NCI-H2227 treated with DMSO at 0.1 percent for 48 hours (cell line): ENCODE results near the gene TBC1D24.
"Not testable (repeated sequence)": the region's sequence is repeated elsewhere in the genome, so short reads cannot be mapped to it uniquely, and the experiment has no call there.

Experiments used
- DNase-seq: peaks from one replicate; lab custom pipeline; 2025; lab: John Stamatoyannopoulos, UW

The TBC1D24 gene

GRCh38 chr16:2532494-2533141 lies 57.7 kb downstream of the TBC1D24 start:
- peak; percentile 67 for DNase-seq

DNA sequence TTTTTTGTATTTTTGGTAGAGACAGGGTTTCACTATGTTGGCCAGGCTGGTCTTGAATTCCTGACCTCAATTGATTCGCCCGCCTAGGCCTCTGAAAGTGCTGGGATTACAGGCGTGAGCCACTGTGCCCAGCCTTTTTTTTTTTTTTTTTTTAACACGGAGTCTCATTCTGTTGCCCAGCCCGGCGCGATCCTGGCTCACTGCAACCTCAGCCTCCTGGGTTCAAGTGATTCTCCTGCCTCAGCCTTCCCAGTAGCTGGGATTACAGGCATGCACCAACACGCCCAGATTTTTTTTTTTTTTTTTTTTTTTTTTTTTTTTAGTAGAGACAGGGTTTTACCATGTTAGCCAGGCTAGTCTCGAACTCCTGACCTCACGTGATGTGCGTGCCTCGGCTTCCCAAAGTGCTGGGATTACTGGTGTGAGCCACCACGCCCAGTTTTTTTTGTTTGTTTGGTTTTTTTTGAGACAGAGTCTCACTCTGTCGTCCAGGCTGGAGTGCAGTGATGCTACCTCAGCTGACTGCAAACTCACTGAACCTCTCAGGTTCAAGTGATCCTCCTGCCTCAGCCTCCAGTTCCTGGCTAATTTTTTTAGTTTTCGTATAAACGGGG lies 58.3 kb downstream of the TBC1D24 start:
- not testable (repeated sequence) for DNase-seq

DNA sequence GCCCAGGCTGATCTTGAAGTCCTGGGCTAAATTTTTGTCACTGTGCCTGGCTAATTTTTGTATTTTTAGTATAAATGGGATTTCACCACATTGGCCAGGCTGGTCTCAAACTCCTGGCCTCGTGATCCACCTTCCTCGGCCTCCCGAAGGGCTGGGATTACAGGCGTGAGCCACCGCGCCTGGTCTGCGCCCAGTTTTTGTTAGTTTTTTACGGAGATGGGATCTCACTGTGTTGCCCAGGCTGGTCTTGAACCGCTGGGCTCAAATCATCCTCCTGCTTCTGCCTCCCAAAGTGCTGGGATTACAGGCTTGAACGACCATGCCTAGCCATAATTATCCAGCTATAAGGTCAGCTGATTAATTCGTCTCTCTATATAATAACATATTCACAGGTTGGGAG lies 59.0 kb downstream of the TBC1D24 start:
- DNase-seq: no peak

GRCh38 chr16:2534335-2534734 lies 59.4 kb downstream of the TBC1D24 start:
- not testable (repeated sequence) for DNase-seq

DNA sequence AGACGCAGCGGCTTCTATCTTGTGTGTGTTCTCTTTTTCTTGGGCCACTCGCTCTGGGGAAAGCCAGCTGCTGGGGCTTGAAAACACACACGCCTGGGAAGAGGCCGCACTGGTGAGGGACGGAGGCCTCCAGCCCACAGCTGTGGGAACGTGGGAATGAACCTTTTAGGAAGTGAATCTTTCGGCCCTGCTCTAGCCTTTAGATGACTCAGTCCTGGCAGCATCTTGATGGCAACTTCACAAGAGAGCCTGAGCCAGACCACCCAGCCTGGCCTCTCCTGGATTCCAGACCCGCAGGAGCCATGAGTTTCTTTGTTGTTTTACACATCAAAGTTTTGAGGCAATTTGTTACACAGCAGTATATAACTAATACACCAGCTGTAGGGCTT lies 60.7 kb downstream of the TBC1D24 start:
- no peak for DNase-seq

- peak; percentile 90 for DNase-seq
These were observed 62.8 kb downstream of the TBC1D24 start, which contains the start of gene PDPK1 for GRCh38 chr16:2537451-2538379. Gene PDPK1 (plus strand): TSS chr16:2538021. CDS start chr16:2538113, 92 bp downstream.

DNA sequence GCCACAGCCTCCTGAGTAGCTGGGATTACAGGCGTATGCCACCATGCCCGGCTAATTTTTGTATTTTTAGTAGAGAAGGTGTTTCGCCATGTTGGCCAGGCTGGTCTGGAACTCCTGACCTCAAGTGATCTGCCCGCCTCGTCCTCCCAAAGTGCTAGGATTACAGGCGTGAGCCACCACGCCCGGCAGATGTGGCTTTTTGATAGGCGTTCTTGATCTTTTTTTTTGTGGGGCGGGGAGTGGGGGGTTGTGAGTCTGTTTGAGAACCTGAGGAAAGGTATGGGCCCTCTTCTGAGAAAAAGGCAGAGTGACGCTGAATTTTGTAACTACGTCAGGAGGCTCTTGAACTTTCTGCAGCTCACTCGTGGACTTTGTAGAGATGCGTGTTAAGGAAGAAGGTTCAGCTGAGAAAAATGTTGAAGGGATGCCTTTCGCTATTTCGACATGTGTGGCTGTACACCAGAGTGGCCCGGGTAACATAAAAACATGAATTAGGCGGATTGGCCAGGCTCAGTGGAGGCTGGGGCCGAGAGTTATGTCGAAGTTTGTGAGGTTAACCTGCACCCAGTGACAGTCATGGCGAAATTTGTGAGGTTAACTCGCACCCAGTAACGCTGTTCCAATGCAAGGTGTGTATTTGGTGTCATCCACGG lies 64.4 kb downstream of the TBC1D24 start:
- DNase-seq: not testable (repeated sequence)

DNA sequence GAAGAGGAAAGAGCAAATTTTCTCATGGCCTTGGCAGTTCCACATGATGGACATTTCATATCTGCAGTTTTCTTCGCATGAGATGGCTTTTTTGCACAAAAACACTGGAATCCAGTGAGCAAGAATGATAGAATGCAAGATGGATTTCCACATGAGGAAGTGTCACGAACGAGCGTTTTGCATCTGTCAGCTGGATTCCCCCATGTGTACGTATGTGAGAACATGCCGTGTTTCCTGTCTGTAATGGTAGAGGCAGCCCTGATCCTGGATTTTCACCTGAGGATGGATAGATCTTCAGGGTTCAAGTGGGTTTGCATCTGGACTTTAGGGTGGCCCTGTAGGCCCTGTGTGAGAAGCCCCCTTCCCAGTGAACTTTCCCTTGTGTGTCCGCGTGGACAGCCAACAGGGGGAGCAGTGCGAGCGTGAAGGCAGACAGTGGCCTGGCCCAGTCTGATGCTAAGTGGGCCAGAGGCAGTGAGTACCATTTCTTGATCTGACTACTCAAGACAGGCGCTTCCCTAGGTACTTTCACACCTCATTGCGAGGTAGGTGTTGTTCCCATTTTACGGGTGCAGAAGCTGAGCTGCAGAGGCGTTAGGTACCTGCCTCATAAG lies 65.0 kb downstream of the TBC1D24 start:
- DNase-seq: not testable (repeated sequence)

GRCh38 chr16:2540912-2541311 lies 66.0 kb downstream of the TBC1D24 start:
- DNase-seq: not testable (repeated sequence)

DNA sequence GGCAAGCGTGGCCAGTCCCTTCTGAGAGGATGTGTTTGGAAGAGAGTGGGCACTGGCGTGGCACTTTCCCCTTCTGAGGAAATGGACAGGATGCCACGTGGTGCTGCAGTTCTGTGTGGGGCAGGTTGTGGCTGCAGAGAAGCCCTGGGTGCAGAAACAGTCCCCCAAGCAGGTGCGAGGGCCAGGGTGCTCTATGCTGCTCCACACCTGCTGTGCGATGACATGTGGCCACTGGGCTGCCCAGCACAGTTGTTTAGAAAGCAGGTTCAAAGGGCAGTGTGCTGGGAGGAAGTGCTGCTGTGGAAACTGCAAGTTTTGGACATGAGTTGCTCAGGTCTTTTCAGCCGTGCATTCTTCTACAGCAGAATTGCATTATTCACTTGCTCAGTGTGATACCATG lies 66.5 kb downstream of the TBC1D24 start:
- not testable (repeated sequence) for DNase-seq

- not testable (repeated sequence) for DNase-seq
These were observed 68.8 kb downstream of the TBC1D24 start for GRCh38 chr16:2543771-2544170.

- DNase-seq: not testable (repeated sequence)
These were observed 75.5 kb downstream of the TBC1D24 start for GRCh38 chr16:2550283-2550878.

- not testable (repeated sequence) for DNase-seq
These were observed 76.5 kb downstream of the TBC1D24 start for GRCh38 chr16:2551420-2551889.

- DNase-seq: not testable (repeated sequence)
These were observed 79.9 kb downstream of the TBC1D24 start for GRCh38 chr16:2554709-2555425.
